ENCODE measurements around the gene NT5DC3.

- no peak for TF ChIP-seq SP1 (CRISPR knock-in tag; conservative IDR thresholded peaks at IDR 0.05)
- TF ChIP-seq FOXP4 (CRISPR knock-in tag; IDR thresholded peaks at IDR 0.05): no peak
- TF ChIP-seq NR2C2 (CRISPR knock-in tag; IDR thresholded peaks at IDR 0.05): no peak
- TF ChIP-seq CTCF (IDR thresholded peaks at IDR 0.05): no peak
- TF ChIP-seq TCF7 (CRISPR knock-in tag; IDR thresholded peaks at IDR 0.05; ENCODE audit: low read depth): no peak
- TF ChIP-seq JUN (CRISPR knock-in tag; IDR thresholded peaks at IDR 0.05): no peak
These were observed 28.2 kb downstream of the NT5DC3 start for GRCh38 chr12:103812789-103813188.

Measured in WTC11 (cell line).